Fibroblast of lung (primary cell): ENCODE data around the gene BTG4. TPM values are rescaled to one million over a fixed set of nuclear protein-coding genes. Genes with fewer than 3 reads are reported as not detected.

ENCODE experiments used
- DNase-seq, 2 donors: peaks; one replicate each; pipeline versions ENCODE4 v3.0.0 to v3.0.0-alpha.2; 2010; ENCODE audit warnings: low read depth in 2 of 2
- H2AFZ ChIP-seq: 2 replicates; pipeline ENCODE4 v1.5.1; 2012; ENCODE audit warnings: low read length, control low read depth, inconsistent platforms
- H3K27ac ChIP-seq: 2 replicates; pipeline ENCODE4 v1.5.1; 2011; ENCODE audit warnings: low read length, control low read depth; ENCODE audit not compliant: insufficient read depth
- H3K27me3 ChIP-seq: 2 replicates; pipeline ENCODE4 v1.5.1; 2011; ENCODE audit warnings: mild to moderate bottlenecking, low read length; ENCODE audit not compliant: control insufficient read depth, insufficient read depth
- H3K36me3 ChIP-seq: 2 replicates; pipeline ENCODE4 v1.5.1; 2011; ENCODE audit warnings: low read length; ENCODE audit not compliant: control insufficient read depth, insufficient read depth
- H3K4me1 ChIP-seq: 2 replicates; pipeline ENCODE4 v1.5.1; 2011; ENCODE audit warnings: low read length; ENCODE audit not compliant: control insufficient read depth, insufficient read depth; ENCODE audit errors: extremely low read depth
- H3K4me2 ChIP-seq: 2 replicates; pipeline ENCODE4 v1.5.1; 2011; ENCODE audit warnings: low read length, control low read depth; ENCODE audit not compliant: insufficient read depth; ENCODE audit errors: extremely low read depth
- H3K4me3 ChIP-seq, 4 experiments: fragments of 200-600 bp in 1 of 4; sonication (generic) in 1 of 4; replicated peaks in 1 of 4; 2 replicates each; pipeline ENCODE4 v1.5.1; 2011 to 2016; ENCODE audit warnings: low read length in 4 of 4, low read depth in 3 of 4, mild to moderate bottlenecking in 3 of 4, control low read depth in 2 of 4, inconsistent platforms in 1 of 4, mixed read lengths in 1 of 4; ENCODE audit not compliant: insufficient read depth in 1 of 4; ENCODE audit errors: control extremely low read depth in 1 of 4
- H3K79me2 ChIP-seq: 2 replicates; pipeline ENCODE4 v1.5.1; 2012; ENCODE audit warnings: mild to moderate bottlenecking, low read length, inconsistent platforms; ENCODE audit not compliant: control insufficient read depth, insufficient read depth
- H3K9ac ChIP-seq: 2 replicates; pipeline ENCODE4 v1.5.1; 2011; ENCODE audit warnings: mild to moderate bottlenecking, low read length, control low read depth; ENCODE audit not compliant: insufficient read depth
- H3K9me3 ChIP-seq: 2 replicates; pipeline ENCODE4 v1.5.1; 2012; ENCODE audit warnings: low read depth, low read length; ENCODE audit not compliant: control insufficient read depth, insufficient read depth
- H4K20me1 ChIP-seq: 2 replicates; pipeline ENCODE4 v1.5.1; 2011; ENCODE audit warnings: low read length; ENCODE audit not compliant: control insufficient read depth, insufficient read depth; ENCODE audit errors: extremely low read depth
- CTCF ChIP-seq, 2 donors: IDR thresholded peaks in 1 of 2; conservative IDR thresholded peaks in 1 of 2; 1 replicate in 1 of 2; 2 replicates in 1 of 2; pipeline ENCODE4 v1.5.1; 2011 to 2012; ENCODE audit warnings: low read length in 2 of 2, control low read depth in 1 of 2, inconsistent platforms in 1 of 2, low read depth in 1 of 2, mild to moderate bottlenecking in 1 of 2
- EZH2 ChIP-seq: IDR thresholded peaks from 2 replicates; pipeline ENCODE4 v1.5.1; 2012; ENCODE audit warnings: low read length, control low read depth, mild to moderate bottlenecking; ENCODE audit errors: missing control alignments
- polyA plus RNA-seq, 2 donors: library from polyadenylated mRNA; depleted of rRNA in 1 of 2; stranded (reverse) in 1 of 2; unstranded in 1 of 2; fragments of >200 nt; gene quantifications; 2 replicates each; pipeline ENCODE4 v1.2.1, GENCODE V29; 2011 to 2012; ENCODE audit warnings: missing spikeins in 1 of 2
- total RNA-seq: library from RNA; depleted of rRNA; stranded (reverse); fragments of >200 nt; gene quantifications from 2 replicates; pipeline ENCODE4 v1.2.1, GENCODE V29; 2014

Gene BTG4
- total and polyA plus RNA-seq, 2 donors (not counting 1 experiment from before 2014, with no cell fraction given), result 0.08 to 0.33 TPM

DNA sequence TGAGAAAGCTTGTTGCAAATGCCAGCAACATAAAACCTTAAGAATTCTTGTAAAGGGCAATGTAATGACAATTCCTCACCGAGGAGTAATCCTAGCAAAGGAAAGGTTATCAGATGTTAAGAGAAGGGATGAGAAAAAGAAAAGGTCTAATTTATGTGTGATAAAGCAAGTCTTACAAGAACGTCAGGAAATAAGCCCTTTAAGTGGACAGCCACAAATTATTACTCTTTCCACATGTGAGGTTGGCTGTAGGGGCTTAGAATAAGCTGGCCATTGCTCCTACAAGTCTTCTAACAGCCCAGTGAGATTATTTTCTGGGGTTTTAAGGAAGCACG is 37.6 kb upstream of the BTG4 start:
- Histone ChIP-seq H3K27me3 (no peaks in the 10 kb centered on the region), H3K4me1 (peaks cover 4% of the 10 kb centered on the region), H3K4me2 (no peak overlapping the region), H4K20me1 (no peaks in the 10 kb centered on the region), H3K9me3 (no peaks in the 10 kb centered on the region), H2AFZ (no peak overlapping the region), H3K4me3 (no peak overlapping the region), H3K27ac (no peak overlapping the region), H3K79me2 (no peaks in the 10 kb centered on the region), H3K9ac (no peak overlapping the region), H3K36me3 (peaks cover 18% of the 10 kb centered on the region)
- no peak for DNase-seq
- TF ChIP-seq EZH2, result no peak
- TF ChIP-seq CTCF (conservative IDR thresholded peaks at IDR 0.05 in 1 of 2, IDR thresholded peaks at IDR 0.05 in 1 of 2; ENCODE audit: low read depth in 1 of 2, low read length in 2 of 2), result no peak

- no peak for DNase-seq
- no peak overlapping the region for H3K27ac ChIP-seq
Measured at GRCh38 chr11:111549196-111549868, 37.1 kb upstream of the BTG4 start.

DNA sequence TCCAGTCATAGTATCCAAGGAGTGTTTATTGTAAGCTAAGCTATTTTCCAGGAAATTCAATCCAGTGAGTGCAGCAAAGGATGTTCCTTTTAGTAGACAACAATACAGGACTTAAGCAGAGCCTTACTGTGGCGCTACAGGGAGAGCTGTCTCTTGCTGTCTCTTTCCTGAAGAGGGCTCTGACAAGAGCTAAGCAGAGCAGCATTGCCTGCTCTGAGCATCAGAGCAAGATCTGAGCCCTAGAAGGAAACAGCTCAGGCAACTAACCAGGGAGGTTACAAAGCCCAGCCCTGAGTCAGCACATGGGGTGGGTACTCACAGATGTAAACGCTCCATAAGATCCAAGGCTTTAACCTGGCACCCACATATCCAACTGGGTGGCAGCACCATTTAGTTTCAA is 36.3 kb upstream of the BTG4 start:
- no peak overlapping the region for H3K4me3 ChIP-seq
- H3K36me3 ChIP-seq, result peaks cover 18% of the 10 kb centered on the region
- no peak overlapping the region for H3K9ac ChIP-seq
- H3K4me1 ChIP-seq, result no peaks in the 10 kb centered on the region
- H3K27me3 ChIP-seq, result no peaks in the 10 kb centered on the region
- no peak overlapping the region for H3K27ac ChIP-seq
- no peaks in the 10 kb centered on the region for H3K9me3 ChIP-seq
- H3K79me2 ChIP-seq, result no peaks in the 10 kb centered on the region
- no peaks in the 10 kb centered on the region for H4K20me1 ChIP-seq
- no peak overlapping the region for H3K4me2 ChIP-seq
- no peak for DNase-seq
- no peak for TF ChIP-seq EZH2
- no peak for TF ChIP-seq CTCF (conservative IDR thresholded peaks at IDR 0.05 in 1 of 2, IDR thresholded peaks at IDR 0.05 in 1 of 2; ENCODE audit: low read depth in 1 of 2, low read length in 2 of 2)
- H2AFZ ChIP-seq, result no peak overlapping the region

More at GRCh38 chr11:111549196-111549868, 37.1 kb upstream of the BTG4 start:
- Histone ChIP-seq H2AFZ (no peak overlapping the region), H3K4me2 (no peak overlapping the region), H3K4me1 (no peaks in the 10 kb centered on the region), H4K20me1 (no peaks in the 10 kb centered on the region), H3K4me3 (no peak overlapping the region), H3K79me2 (no peaks in the 10 kb centered on the region), H3K27me3 (no peaks in the 10 kb centered on the region), H3K9ac (no peak overlapping the region), H3K36me3 (peaks cover 18% of the 10 kb centered on the region), H3K9me3 (no peaks in the 10 kb centered on the region)
- no peak for TF ChIP-seq EZH2
- TF ChIP-seq CTCF (conservative IDR thresholded peaks at IDR 0.05 in 1 of 2, IDR thresholded peaks at IDR 0.05 in 1 of 2; ENCODE audit: low read depth in 1 of 2, low read length in 2 of 2), result no peak
